Smooth muscle cell (in vitro differentiated cells): Measurements from ENCODE around the gene PNMA6A. TPM values are rescaled to one million over a fixed set of nuclear protein-coding genes. Genes with fewer than 3 reads are reported as not detected.
"Not testable (repeated sequence)": the region's sequence is repeated elsewhere in the genome, so short reads cannot be mapped to it uniquely, and the experiment has no call there.

Experiments used
- DNase-seq: peaks from one replicate; lab custom pipeline; 2025; ENCODE audit not compliant: unreplicated experiment; lab: John Stamatoyannopoulos, UW
- H2AFZ ChIP-seq: fragments of 200-600 bp; sonication (generic); 2 replicates; pipeline ENCODE4 v1.6.0; 2016; ENCODE audit warnings: antibody characterized with exemption, low read depth, mild to moderate bottlenecking
- H3F3A ChIP-seq: fragments of 200-600 bp; sonication (generic); 2 replicates; pipeline ENCODE4 v1.6.0; 2017; ENCODE audit warnings: antibody characterized with exemption, low read depth
- H3K27ac ChIP-seq: fragments of 200-600 bp; sonication (generic); 2 replicates; pipeline ENCODE4 v1.5.1; 2016; ENCODE audit warnings: low read depth, mild to moderate bottlenecking
- H3K27me3 ChIP-seq: fragments of 200-600 bp; sonication (generic); 2 replicates; pipeline ENCODE4 v1.6.1; 2016; ENCODE audit warnings: low read depth, mild to moderate bottlenecking
- H3K36me3 ChIP-seq: fragments of 200-600 bp; sonication (generic); 2 replicates; pipeline ENCODE4 v1.5.1; 2016; ENCODE audit warnings: low read depth
- H3K4me1 ChIP-seq: fragments of 200-600 bp; sonication (generic); 2 replicates; pipeline ENCODE4 v1.5.1; 2016; ENCODE audit warnings: low read depth
- H3K4me2 ChIP-seq: fragments of 200-600 bp; sonication (generic); 2 replicates; pipeline ENCODE4 v1.6.0; 2016; ENCODE audit warnings: mild to moderate bottlenecking
- H3K4me3 ChIP-seq: fragments of 200-600 bp; sonication (generic); 2 replicates; pipeline ENCODE4 v1.5.1; 2016; ENCODE audit warnings: mild to moderate bottlenecking
- H3K79me2 ChIP-seq: fragments of 200-600 bp; sonication (generic); 2 replicates; pipeline ENCODE4 v1.6.0; 2016; ENCODE audit warnings: low read depth, mild to moderate bottlenecking
- H3K9ac ChIP-seq: fragments of 200-600 bp; sonication (generic); 2 replicates; pipeline ENCODE4 v1.6.0; 2016; ENCODE audit warnings: low read depth
- H3K9me3 ChIP-seq: fragments of 200-600 bp; sonication (generic); replicated peaks from 2 replicates; pipeline ENCODE4 v1.5.1; 2016; ENCODE audit warnings: low read depth
- H4K20me1 ChIP-seq: fragments of 200-600 bp; sonication (generic); 2 replicates; pipeline ENCODE4 v1.6.0; 2016; ENCODE audit warnings: low read depth
- CTCF ChIP-seq: fragments of 200-600 bp; sonication (generic); IDR thresholded peaks from 2 replicates; pipeline ENCODE4 v1.5.1; 2017; ENCODE audit warnings: borderline replicate concordance, mild to moderate bottlenecking, antibody characterized with exemption; ENCODE audit not compliant: insufficient read depth, poor library complexity, severe bottlenecking
- WGBS: methylation state at CpG from one replicate; pipeline ENCODE4 v1.1.7; 2016; ENCODE audit warnings: low lambda C conversion rate; 5-methylcytosine and 5-hydroxymethylcytosine counted together
- polyA plus RNA-seq: library from polyadenylated mRNA; unstranded; fragments of >200 nt; fragmentation: Nextera tagmentation; extraction: Ambion mirVana; gene quantifications from 2 replicates; pipeline ENCODE4 v1.2.1, GENCODE V29; 2016
- total RNA-seq: library from RNA; depleted of rRNA; stranded (reverse); fragments of >200 nt; gene quantifications from 2 replicates; pipeline ENCODE4 v1.2.3, GENCODE V29; 2014

PNMA6A gene
- total RNA-seq (1.3 and 3.7 TPM in 2 replicates), polyA plus RNA-seq (2.8 and 7.6 TPM in 2 replicates)

- not testable (repeated sequence) for H4K20me1 ChIP-seq, H3K4me2 ChIP-seq, H2AFZ ChIP-seq, H3K27ac ChIP-seq, H3K9ac ChIP-seq, H3K9me3 ChIP-seq, H3F3A ChIP-seq, H3K4me3 ChIP-seq, DNase-seq, H3K36me3 ChIP-seq, H3K4me1 ChIP-seq, H3K79me2 ChIP-seq, H3K27me3 ChIP-seq
- WGBS: no CpG with 5 or more reads among the region's 76 CpGs
Observed at GRCh38 chrX:153071909-153072583, at the start of gene PNMA6A. Gene PNMA6A (plus strand): TSS chrX:153072454. CDS start chrX:153073063, 609 bp downstream.

DNA sequence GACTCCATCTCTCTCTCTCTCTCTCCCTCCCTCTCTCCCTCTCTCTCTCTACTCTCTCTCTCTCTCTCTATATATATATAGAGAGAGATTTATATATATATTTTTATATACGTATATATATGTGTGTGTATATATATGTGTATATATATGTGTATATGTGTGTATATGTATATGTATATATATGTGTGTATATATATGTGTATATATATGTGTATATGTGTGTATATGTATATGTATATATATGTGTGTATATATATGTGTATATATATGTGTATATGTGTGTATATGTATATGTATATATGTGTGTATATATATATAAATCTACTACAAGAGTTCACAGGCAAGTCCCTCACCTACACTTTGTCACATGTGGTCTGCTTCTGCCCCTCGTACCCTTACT is 45.8 kb upstream of the PNMA6A start:
- WGBS: 79% methylated on average over 2 of the region's 2 CpGs
- H3K27me3 ChIP-seq: not testable (repeated sequence)

DNA sequence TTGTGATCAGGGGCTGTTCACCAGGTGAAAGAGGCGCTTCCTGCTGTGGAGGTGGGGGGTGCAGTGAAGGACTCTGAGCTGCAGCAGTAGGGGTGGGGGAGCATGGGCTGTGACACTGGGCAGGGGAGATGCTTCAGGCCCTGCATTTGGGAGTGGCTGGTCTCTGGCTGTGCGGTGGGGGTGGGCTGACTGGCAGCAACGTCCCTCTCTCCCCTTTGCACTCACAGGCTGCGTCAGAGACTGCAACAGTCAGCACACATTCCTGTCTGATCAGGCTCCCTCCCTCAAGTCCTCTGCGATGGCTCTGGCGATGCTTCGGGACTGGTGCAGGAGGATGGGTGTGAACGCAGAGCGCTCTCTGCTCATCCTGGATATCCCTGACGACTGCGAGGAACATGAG is 43.8 kb upstream of the PNMA6A start:
- not testable (repeated sequence) for H3K4me3 ChIP-seq, H4K20me1 ChIP-seq, H3K36me3 ChIP-seq, H3K27me3 ChIP-seq, H3K79me2 ChIP-seq, H3K27ac ChIP-seq, H3F3A ChIP-seq, H3K4me1 ChIP-seq, DNase-seq, H3K4me2 ChIP-seq, H2AFZ ChIP-seq, H3K9me3 ChIP-seq, H3K9ac ChIP-seq
- 76% methylated on average over 8 of the region's 11 CpGs for WGBS

More for the DNA sequence above, 45.8 kb upstream of the PNMA6A start:
- not testable (repeated sequence) for H3K36me3 ChIP-seq, H3K4me1 ChIP-seq, H4K20me1 ChIP-seq, H3K79me2 ChIP-seq, H3K4me3 ChIP-seq, H3K9ac ChIP-seq, DNase-seq, H3F3A ChIP-seq, H3K4me2 ChIP-seq, H3K27ac ChIP-seq, H2AFZ ChIP-seq, H3K9me3 ChIP-seq

GRCh38 chrX:153029162-153029561 is 43.1 kb upstream of the PNMA6A start:
- no peaks in the 10 kb centered on the region for H3K27me3 ChIP-seq
- DNase-seq: no peak
- WGBS: 75% methylated on average over 2 of the region's 2 CpGs
- H3K36me3 ChIP-seq: no peaks in the 10 kb centered on the region
- H2AFZ ChIP-seq: no peak overlapping the region
- no peaks in the 10 kb centered on the region for H3K9me3 ChIP-seq
- no peak overlapping the region for H3K4me2 ChIP-seq
- no peak overlapping the region for H3K4me3 ChIP-seq
- no peaks in the 10 kb centered on the region for H3K4me1 ChIP-seq
- no peaks in the 10 kb centered on the region for H4K20me1 ChIP-seq
- no peak for TF ChIP-seq CTCF
- no peak overlapping the region for H3K9ac ChIP-seq
- no peak overlapping the region for H3K27ac ChIP-seq
- no peaks in the 10 kb centered on the region for H3F3A ChIP-seq
- no peaks in the 10 kb centered on the region for H3K79me2 ChIP-seq

DNA sequence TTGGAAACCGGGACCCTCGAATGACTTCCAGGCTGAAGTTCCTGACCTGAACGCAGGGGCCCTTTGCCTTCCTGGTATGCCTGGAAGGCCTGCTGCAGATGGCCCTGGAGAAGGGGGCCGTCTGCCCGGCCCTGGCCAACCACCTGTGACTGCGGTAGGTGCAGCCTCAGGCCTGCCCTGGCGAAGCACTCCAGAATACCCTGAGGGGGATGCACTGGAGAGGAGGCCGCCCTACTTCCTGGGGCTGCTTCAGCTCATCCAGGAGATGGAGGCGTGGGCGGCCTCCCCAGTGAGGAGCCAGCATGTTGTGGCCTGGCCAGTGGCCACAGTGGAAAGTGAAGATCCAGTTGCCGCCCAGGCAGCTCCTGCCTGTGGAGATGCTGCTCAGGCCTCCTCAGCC is 42.4 kb upstream of the PNMA6A start:
- no peak overlapping the region for H2AFZ ChIP-seq
- no peaks in the 10 kb centered on the region for H3K9me3 ChIP-seq
- WGBS: 88% methylated on average over 9 of the region's 11 CpGs
- H3K4me3 ChIP-seq: no peak overlapping the region
- TF ChIP-seq CTCF: no peak
- H4K20me1 ChIP-seq: no peaks in the 10 kb centered on the region
- no peaks in the 10 kb centered on the region for H3K36me3 ChIP-seq
- no peak overlapping the region for H3K27ac ChIP-seq
- no peak for DNase-seq
- no peaks in the 10 kb centered on the region for H3F3A ChIP-seq
- H3K4me1 ChIP-seq: no peaks in the 10 kb centered on the region
- H3K4me2 ChIP-seq: no peak overlapping the region
- H3K79me2 ChIP-seq: no peaks in the 10 kb centered on the region
- no peak overlapping the region for H3K9ac ChIP-seq
- no peaks in the 10 kb centered on the region for H3K27me3 ChIP-seq
